ENCODE results near the gene EXOSC10.
"Not testable (repeated sequence)": the region's sequence is repeated elsewhere in the genome, so short reads cannot be mapped to it uniquely, and the experiment has no call there.

EXOSC10 gene

GRCh38 chr1:11044086-11044848, 55.4 kb downstream of the EXOSC10 start:
- DNase-seq (ENCODE audit: low read depth in 2 of 2) = no peak

GRCh38 chr1:11042995-11043874, 56.4 kb downstream of the EXOSC10 start:
- no peak for DNase-seq (ENCODE audit: low read depth in 2 of 2)

- DNase-seq (ENCODE audit: low read depth in 2 of 2) = no peak
These were observed 57.6 kb downstream of the EXOSC10 start for GRCh38 chr1:11042065-11042464.

- DNase-seq (ENCODE audit: low read depth in 2 of 2) = no peak
These were observed 58.6 kb downstream of the EXOSC10 start for GRCh38 chr1:11041048-11041447.

- not testable (repeated sequence) for DNase-seq (ENCODE audit: low read depth in 2 of 2)
These were observed 59.6 kb downstream of the EXOSC10 start for GRCh38 chr1:11040105-11040429.

GRCh38 chr1:11039351-11040104, 60.1 kb downstream of the EXOSC10 start:
- no peak for DNase-seq (ENCODE audit: low read depth in 2 of 2)

GRCh38 chr1:11037740-11038182, 61.9 kb downstream of the EXOSC10 start:
- DNase-seq (ENCODE audit: low read depth in 2 of 2) = peak; percentile 87 to 89

GRCh38 chr1:11037019-11037739, 62.5 kb downstream of the EXOSC10 start:
- not testable (repeated sequence) for DNase-seq (ENCODE audit: low read depth in 2 of 2)

GRCh38 chr1:11031624-11032262, 67.9 kb downstream of the EXOSC10 start:
- DNase-seq (ENCODE audit: low read depth in 2 of 2) = no peak

- no peak for DNase-seq (ENCODE audit: low read depth in 2 of 2)
These were observed 68.8 kb downstream of the EXOSC10 start for GRCh38 chr1:11030865-11031264.

- no peak for DNase-seq (ENCODE audit: low read depth in 2 of 2)
These were observed 71.7 kb downstream of the EXOSC10 start for GRCh38 chr1:11028018-11028417.

- no peak for DNase-seq (ENCODE audit: low read depth in 2 of 2)
These were observed 72.4 kb downstream of the EXOSC10 start for GRCh38 chr1:11027316-11027715.

- no peak for DNase-seq (ENCODE audit: low read depth in 2 of 2)
These were observed 72.8 kb downstream of the EXOSC10 start for GRCh38 chr1:11026903-11027302.

GRCh38 chr1:11026052-11026451, 73.6 kb downstream of the EXOSC10 start:
- DNase-seq (ENCODE audit: low read depth in 2 of 2) = no peak

GRCh38 chr1:11025618-11026017, 74.1 kb downstream of the EXOSC10 start:
- no peak for DNase-seq (ENCODE audit: low read depth in 2 of 2)

GRCh38 chr1:11024874-11025203, 74.8 kb downstream of the EXOSC10 start:
- no peak for DNase-seq (ENCODE audit: low read depth in 2 of 2)

GRCh38 chr1:11024154-11024873, 75.4 kb downstream of the EXOSC10 start:
- no peak for DNase-seq (ENCODE audit: low read depth in 2 of 2)

GRCh38 chr1:11023201-11023600, 76.5 kb downstream of the EXOSC10 start:
- DNase-seq (ENCODE audit: low read depth in 2 of 2) = no peak

- no peak for DNase-seq (ENCODE audit: low read depth in 2 of 2)
These were observed 79.7 kb downstream of the EXOSC10 start for GRCh38 chr1:11019971-11020370.

GRCh38 chr1:11019358-11019757, 80.3 kb downstream of the EXOSC10 start:
- not testable (repeated sequence) for DNase-seq (ENCODE audit: low read depth in 2 of 2)

Measured in activated CD4-positive, alpha-beta T cell treated with anti-CD3 and anti-CD28 coated beads for 24 hours (primary cell).